ENCODE data around the gene OBSCN.

The OBSCN gene

GRCh38 chr1:228283043-228283371, 75.2 kb downstream of the OBSCN start:
- no peaks in the 10 kb centered on the region for H3K4me1 ChIP-seq (ENCODE audit: insufficient read depth, low read length, severe bottlenecking)
- no peaks in the 10 kb centered on the region for H3F3A ChIP-seq (ENCODE audit: insufficient read depth, low read length)
- H3K36me3 ChIP-seq (ENCODE audit: insufficient read depth, low read length) = no peaks in the 10 kb centered on the region
- H3K4me2 ChIP-seq (ENCODE audit: low read length) = no peak overlapping the region
- no peak for TF ChIP-seq EZH2 (IDR thresholded peaks at IDR 0.05; ENCODE audit: borderline replicate concordance, low read length)
- no peak for TF ChIP-seq CTCF (IDR thresholded peaks at IDR 0.05; ENCODE audit: low read length)
- no peak overlapping the region for H2AFZ ChIP-seq (ENCODE audit: low read length)
- H3K9me2 ChIP-seq (ENCODE audit: low read depth, low read length) = no peaks in the 10 kb centered on the region
- no peak overlapping the region for H3K9ac ChIP-seq (ENCODE audit: low read length)
- H3K79me2 ChIP-seq (ENCODE audit: insufficient read depth, low read length) = no peaks in the 10 kb centered on the region
- no peaks in the 10 kb centered on the region for H3K9me3 ChIP-seq (ENCODE audit: low read length)
- H3K27ac ChIP-seq (ENCODE audit: low read depth, low read length, poor library complexity, severe bottlenecking) = no peak overlapping the region
- no peaks in the 10 kb centered on the region for H3K27me3 ChIP-seq (ENCODE audit: insufficient read depth, low read length)
- H3K4me3 ChIP-seq (ENCODE audit: low read depth, low read length, poor library complexity, severe bottlenecking) = no peak overlapping the region
- no peaks in the 10 kb centered on the region for H4K20me1 ChIP-seq (ENCODE audit: insufficient read depth, low read length)

DNA sequence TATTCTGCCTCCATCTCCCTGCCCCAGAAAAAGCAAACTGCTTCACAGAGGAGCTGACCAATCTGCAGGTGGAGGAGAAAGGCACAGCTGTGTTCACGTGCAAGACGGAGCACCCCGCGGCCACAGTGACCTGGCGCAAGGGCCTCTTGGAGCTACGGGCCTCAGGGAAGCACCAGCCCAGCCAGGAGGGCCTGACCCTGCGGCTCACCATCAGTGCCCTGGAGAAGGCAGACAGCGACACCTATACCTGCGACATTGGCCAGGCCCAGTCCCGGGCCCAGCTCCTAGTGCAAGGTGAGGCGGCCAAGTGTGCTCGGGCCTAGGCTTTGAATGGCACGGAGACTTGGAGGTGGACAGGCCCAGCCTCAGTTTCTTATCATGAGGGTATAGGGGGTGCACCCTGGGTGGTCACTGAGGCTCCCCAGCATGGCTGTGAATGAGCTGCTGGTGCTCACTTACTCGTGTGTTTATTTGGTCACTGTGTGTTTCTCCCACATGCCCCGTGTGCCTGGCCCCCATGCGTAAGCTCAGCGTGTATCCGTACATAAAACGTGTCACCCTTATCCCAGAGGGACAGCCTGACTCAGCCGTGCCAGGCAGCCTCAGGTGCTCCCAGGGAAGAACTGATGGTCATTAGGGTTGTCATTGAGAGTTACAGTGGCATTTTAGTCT, 75.8 kb downstream of the OBSCN start:
- no peak overlapping the region for H3K27ac ChIP-seq (ENCODE audit: low read depth, low read length, poor library complexity, severe bottlenecking)
- no peaks in the 10 kb centered on the region for H3K9me2 ChIP-seq (ENCODE audit: low read depth, low read length)
- no peak overlapping the region for H2AFZ ChIP-seq (ENCODE audit: low read length)
- H3K4me3 ChIP-seq (ENCODE audit: low read depth, low read length, poor library complexity, severe bottlenecking) = no peak overlapping the region
- H4K20me1 ChIP-seq (ENCODE audit: insufficient read depth, low read length) = no peaks in the 10 kb centered on the region
- no peaks in the 10 kb centered on the region for H3K9me3 ChIP-seq (ENCODE audit: low read length)
- no peak overlapping the region for H3K9ac ChIP-seq (ENCODE audit: low read length)
- no peaks in the 10 kb centered on the region for H3F3A ChIP-seq (ENCODE audit: insufficient read depth, low read length)
- H3K79me2 ChIP-seq (ENCODE audit: insufficient read depth, low read length) = no peaks in the 10 kb centered on the region
- no peaks in the 10 kb centered on the region for H3K27me3 ChIP-seq (ENCODE audit: insufficient read depth, low read length)
- no peaks in the 10 kb centered on the region for H3K36me3 ChIP-seq (ENCODE audit: insufficient read depth, low read length)
- H3K4me1 ChIP-seq (ENCODE audit: insufficient read depth, low read length, severe bottlenecking) = no peaks in the 10 kb centered on the region
- no peak for TF ChIP-seq EZH2 (IDR thresholded peaks at IDR 0.05; ENCODE audit: borderline replicate concordance, low read length)
- TF ChIP-seq CTCF (IDR thresholded peaks at IDR 0.05; ENCODE audit: low read length) = no peak
- no peak overlapping the region for H3K4me2 ChIP-seq (ENCODE audit: low read length)

- Histone ChIP-seq H3K9ac (ENCODE audit: low read length) (no peak overlapping the region), H2AFZ (ENCODE audit: low read length) (no peak overlapping the region), H3K4me3 (ENCODE audit: low read depth, low read length, poor library complexity, severe bottlenecking) (no peak overlapping the region), H3K36me3 (ENCODE audit: insufficient read depth, low read length) (no peaks in the 10 kb centered on the region), H3K9me2 (ENCODE audit: low read depth, low read length) (no peaks in the 10 kb centered on the region), H3K4me1 (ENCODE audit: insufficient read depth, low read length, severe bottlenecking) (no peaks in the 10 kb centered on the region), H4K20me1 (ENCODE audit: insufficient read depth, low read length) (no peaks in the 10 kb centered on the region), H3K79me2 (ENCODE audit: insufficient read depth, low read length) (no peaks in the 10 kb centered on the region), H3K27me3 (ENCODE audit: insufficient read depth, low read length) (no peaks in the 10 kb centered on the region), H3K27ac (ENCODE audit: low read depth, low read length, poor library complexity, severe bottlenecking) (no peak overlapping the region), H3K9me3 (ENCODE audit: low read length) (no peaks in the 10 kb centered on the region), H3F3A (ENCODE audit: insufficient read depth, low read length) (no peaks in the 10 kb centered on the region), H3K4me2 (ENCODE audit: low read length) (no peak overlapping the region)
- no peak for TF ChIP-seq CTCF (IDR thresholded peaks at IDR 0.05; ENCODE audit: low read length)
- TF ChIP-seq EZH2 (IDR thresholded peaks at IDR 0.05; ENCODE audit: borderline replicate concordance, low read length) = no peak
These were observed 76.3 kb downstream of the OBSCN start for GRCh38 chr1:228284148-228284495.
